SK-N-SH treated with all-trans-retinoic acid at 6 μM for 48 hours (cell line): Measurements from ENCODE around the gene UNG.

ENCODE experiments used
- ATAC-seq: fragments of 200-7000 bp; cut with Tn5 transposase; 3 replicates; pipeline ENCODE4 v1.9.1; 2020; ENCODE audit warnings: mild to moderate bottlenecking, moderate library complexity
- ARNTL ChIP-seq: fragments of 450-650 bp; formaldehyde crosslinking; IDR thresholded peaks from 2 replicates; pipeline ENCODE4 v1.5.0; 2020; ENCODE audit warnings: low read depth, mild to moderate bottlenecking, moderate library complexity, borderline replicate concordance
- BACH2 ChIP-seq: fragments of 250-450 bp; sonication (Bioruptor Pico); IDR thresholded peaks from 2 replicates; pipeline ENCODE4 v1.9.0; 2021; ENCODE audit warnings: mild to moderate bottlenecking, borderline replicate concordance
- CREB5 ChIP-seq: fragments of 250-450 bp; sonication (Bioruptor Pico); IDR thresholded peaks from 2 replicates; pipeline ENCODE4 v1.5.1; 2020; ENCODE audit warnings: low read depth, mild to moderate bottlenecking, moderate library complexity
- CSDC2 ChIP-seq: fragments of 250-450 bp; sonication (Bioruptor Pico); IDR thresholded peaks from 2 replicates; pipeline ENCODE4 v1.5.0; 2020; ENCODE audit warnings: mild to moderate bottlenecking, moderate library complexity
- CSRNP3 ChIP-seq: fragments of 250-450 bp; sonication (Bioruptor Pico); IDR thresholded peaks from 2 replicates; pipeline ENCODE4 v1.5.1; 2021; ENCODE audit warnings: mild to moderate bottlenecking, moderate library complexity
- ESRRG ChIP-seq: fragments of 250-450 bp; sonication (Bioruptor Pico); IDR thresholded peaks from 2 replicates; pipeline ENCODE4 v1.6.1; 2021; ENCODE audit warnings: mild to moderate bottlenecking
- GLIS3 ChIP-seq: fragments of 250-450 bp; sonication (Bioruptor Pico); IDR thresholded peaks from 2 replicates; pipeline ENCODE4 v1.5.0; 2020; ENCODE audit warnings: mild to moderate bottlenecking, moderate library complexity
- ISL1 ChIP-seq: fragments of 250-450 bp; sonication (Bioruptor Pico); IDR thresholded peaks from 2 replicates; pipeline ENCODE4 v2.1.2; 2022; ENCODE audit warnings: mild to moderate bottlenecking, moderate library complexity
- OSR1 ChIP-seq: fragments of 250-450 bp; sonication (Bioruptor Pico); IDR thresholded peaks from 2 replicates; pipeline ENCODE4 v1.8.0; 2022; ENCODE audit warnings: moderate library complexity, mild to moderate bottlenecking, inconsistent platforms
- PATZ1 ChIP-seq: fragments of 250-450 bp; sonication (Bioruptor Pico); IDR thresholded peaks from 2 replicates; pipeline ENCODE4 v1.8.0; 2020; ENCODE audit warnings: mild to moderate bottlenecking, moderate library complexity, borderline replicate concordance
- RARB ChIP-seq: fragments of 250-450 bp; sonication (Bioruptor Pico); IDR thresholded peaks from 2 replicates; pipeline ENCODE4 v1.8.0; 2021; ENCODE audit warnings: mild to moderate bottlenecking, moderate library complexity
- TOX ChIP-seq: fragments of 250-450 bp; sonication (Bioruptor Pico); IDR thresholded peaks from 2 replicates; pipeline ENCODE4 v1.8.0; 2021; ENCODE audit warnings: mild to moderate bottlenecking, moderate library complexity, borderline replicate concordance
- TSHZ2 ChIP-seq: fragments of 250-450 bp; sonication (Bioruptor Pico); IDR thresholded peaks from 2 replicates; pipeline ENCODE4 v1.5.0; 2020; ENCODE audit warnings: mild to moderate bottlenecking, moderate library complexity
- ZC3H10 ChIP-seq: fragments of 250-450 bp; sonication (Bioruptor Pico); IDR thresholded peaks from 2 replicates; pipeline ENCODE4 v1.5.1; 2021; ENCODE audit warnings: mild to moderate bottlenecking, moderate library complexity
- ZFP3 ChIP-seq: fragments of 250-450 bp; sonication (Bioruptor Pico); IDR thresholded peaks from 2 replicates; pipeline ENCODE4 v1.5.0; 2020; ENCODE audit warnings: mild to moderate bottlenecking, moderate library complexity
- ZFP30 ChIP-seq: fragments of 450-650 bp; formaldehyde crosslinking; IDR thresholded peaks from 2 replicates; pipeline ENCODE4 v1.5.0; 2022; ENCODE audit warnings: mild to moderate bottlenecking, moderate library complexity
- ZNF565 ChIP-seq: fragments of 450-650 bp; formaldehyde crosslinking; conservative IDR thresholded peaks from 2 replicates; pipeline ENCODE4 v1.5.0; 2020; ENCODE audit warnings: low read depth, mild to moderate bottlenecking, moderate library complexity

UNG gene

GRCh38 chr12:109056891-109057290 is 40.5 kb upstream of the UNG start:
- ATAC-seq, result no peak
- no peak for TF ChIP-seq TSHZ2 (CRISPR knock-in tag)

GRCh38 chr12:109057376-109057775 is 40.0 kb upstream of the UNG start:
- ATAC-seq, result no peak
- no peak for TF ChIP-seq GLIS3 (CRISPR knock-in tag)
- no peak for TF ChIP-seq RARB (CRISPR knock-in tag)
- no peak for TF ChIP-seq ESRRG (CRISPR knock-in tag)

- no peak for ATAC-seq
- TF ChIP-seq TSHZ2 (CRISPR knock-in tag) (no peak), ISL1 (no peak), CREB5 (CRISPR knock-in tag) (no peak), OSR1 (CRISPR knock-in tag) (no peak), CSDC2 (CRISPR knock-in tag) (no peak), BACH2 (no peak), ZNF565 (no peak), ZFP3 (CRISPR knock-in tag) (no peak), ZC3H10 (CRISPR knock-in tag) (no peak), GLIS3 (CRISPR knock-in tag) (no peak), CSRNP3 (no peak), PATZ1 (CRISPR knock-in tag) (no peak), ARNTL (no peak), ESRRG (CRISPR knock-in tag) (no peak)
Observed at GRCh38 chr12:109058773-109059172, 38.6 kb upstream of the UNG start.

GRCh38 chr12:109064143-109064542 is 33.3 kb upstream of the UNG start:
- no peak for ATAC-seq
- TF ChIP-seq ZFP30 (CRISPR knock-in tag) (no peak), TOX (CRISPR knock-in tag) (no peak), ZNF565 (no peak), OSR1 (CRISPR knock-in tag) (no peak), ZFP3 (CRISPR knock-in tag) (no peak)
